ENCODE measurements around the gene JAKMIP3. TPM values are rescaled to one million over a fixed set of nuclear protein-coding genes. Genes with fewer than 3 reads are reported as not detected.

Gene JAKMIP3
- total and polyA plus RNA-seq, 10 of the 15 experiments (the other 5 are each of a cell fraction or from before 2014, with no cell fraction given) = 0.01 TPM; not detected in 7

- no peaks in the 10 kb centered on the region for H4K20me1 ChIP-seq (ENCODE audit: control insufficient read depth, insufficient read depth)
- H3K9ac ChIP-seq (ENCODE audit: control insufficient read depth, insufficient read depth, low read length) = no peak overlapping the region
- ChIA-PET CTCF (no interaction called here), RAD21 (ENCODE audit: unreplicated experiment) (no interaction called here), POLR2A (no interaction called here), SMC1A (ENCODE audit: uncharacterized antibody, unreplicated experiment) (no interaction called here)
- no peak overlapping the region for H3K4me3 ChIP-seq
- ATAC-seq (no peak), DNase-seq (ENCODE audit: low read depth, low spot score) (no peak), FAIRE-seq (no peak)
- H3K27me3 ChIP-seq (replicated peaks in 1 of 2; ENCODE audit: control insufficient read depth in 2 of 2, insufficient read depth in 2 of 2, low read length in 1 of 2) = no peaks in the 10 kb centered on the region
- H3K36me3 ChIP-seq (ENCODE audit: control insufficient read depth in 2 of 2, insufficient read depth in 2 of 2, low read length in 1 of 2) = no peaks in the 10 kb centered on the region
- H3K27ac ChIP-seq (ENCODE audit: control insufficient read depth, insufficient read depth) = no peak overlapping the region
- WGBS (ENCODE audit: insufficient coverage, insufficient replicate concordance, low lambda C conversion rate, missing lambda C conversion rate) = 55% methylated on average over 27 of the region's 27 CpGs
- H3K4me2 ChIP-seq (ENCODE audit: control insufficient read depth, insufficient read depth) = no peak overlapping the region
- BruUV-seq (replicated peaks) = no TSS peak
- H3K4me1 ChIP-seq (ENCODE audit: control insufficient read depth, insufficient read depth, low read length) = no peaks in the 10 kb centered on the region
- H2AFZ ChIP-seq (ENCODE audit: control insufficient read depth, low read depth, low read length) = no peak overlapping the region
- in situ Hi-C loops (cut with MboI) = no loop called here
- H3K9me3 ChIP-seq (replicated peaks; ENCODE audit: control insufficient read depth, insufficient read depth, low read length) = no peaks in the 10 kb centered on the region
- intact Hi-C loops (cut with micrococcal nuclease; ENCODE audit: unreplicated experiment) = no loop called here
- no peaks in the 10 kb centered on the region for H3K79me2 ChIP-seq (ENCODE audit: control insufficient read depth, insufficient read depth, low read length)
- TF ChIP-seq, protein P1, sequence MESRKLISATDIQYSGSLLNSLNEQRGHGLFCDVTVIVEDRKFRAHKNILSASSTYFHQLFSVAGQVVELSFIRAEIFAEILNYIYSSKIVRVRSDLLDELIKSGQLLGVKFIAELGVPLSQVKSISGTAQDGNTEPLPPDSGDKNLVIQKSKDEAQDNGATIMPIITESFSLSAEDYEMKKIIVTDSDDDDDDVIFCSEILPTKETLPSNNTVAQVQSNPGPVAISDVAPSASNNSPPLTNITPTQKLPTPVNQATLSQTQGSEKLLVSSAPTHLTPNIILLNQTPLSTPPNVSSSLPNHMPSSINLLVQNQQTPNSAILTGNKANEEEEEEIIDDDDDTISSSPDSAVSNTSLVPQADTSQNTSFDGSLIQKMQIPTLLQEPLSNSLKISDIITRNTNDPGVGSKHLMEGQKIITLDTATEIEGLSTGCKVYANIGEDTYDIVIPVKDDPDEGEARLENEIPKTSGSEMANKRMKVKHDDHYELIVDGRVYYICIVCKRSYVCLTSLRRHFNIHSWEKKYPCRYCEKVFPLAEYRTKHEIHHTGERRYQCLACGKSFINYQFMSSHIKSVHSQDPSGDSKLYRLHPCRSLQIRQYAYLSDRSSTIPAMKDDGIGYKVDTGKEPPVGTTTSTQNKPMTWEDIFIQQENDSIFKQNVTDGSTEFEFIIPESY (IDR thresholded peaks at IDR 0.05) = no peak
- no peak for TF ChIP-seq PAX8 (IDR thresholded peaks at IDR 0.05)
- TF ChIP-seq MXI1 (IDR thresholded peaks at IDR 0.05; ENCODE audit: low read depth, low read length) = no peak
- TF ChIP-seq PKNOX1 (IDR thresholded peaks at IDR 0.05) = no peak
- no peak for TF ChIP-seq POLR2AphosphoS5 (IDR thresholded peaks at IDR 0.05; ENCODE audit: low read length)
- no peak for TF ChIP-seq CTCF (IDR thresholded peaks at IDR 0.05 in 2 of 3, conservative IDR thresholded peaks at IDR 0.05 in 1 of 3; ENCODE audit: control insufficient read depth in 2 of 3, extremely low read depth in 1 of 3, insufficient read depth in 1 of 3, low read depth in 3 of 3, low read length in 3 of 3)
- TF ChIP-seq ETV6 (conservative IDR thresholded peaks at IDR 0.05 in 1 of 2, IDR thresholded peaks at IDR 0.05 in 1 of 2; ENCODE audit: borderline replicate concordance in 1 of 2, low read depth in 1 of 2) = no peak
- TF ChIP-seq IRF3 (IDR thresholded peaks at IDR 0.05) = no peak
- TF ChIP-seq ZSCAN29 (IDR thresholded peaks at IDR 0.05) = no peak
- no peak for TF ChIP-seq NBN (IDR thresholded peaks at IDR 0.05)
- TF ChIP-seq, protein P2, sequence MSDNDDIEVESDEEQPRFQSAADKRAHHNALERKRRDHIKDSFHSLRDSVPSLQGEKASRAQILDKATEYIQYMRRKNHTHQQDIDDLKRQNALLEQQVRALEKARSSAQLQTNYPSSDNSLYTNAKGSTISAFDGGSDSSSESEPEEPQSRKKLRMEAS (IDR thresholded peaks at IDR 0.05; ENCODE audit: low read depth, low read length) = no peak
- TF ChIP-seq, protein P3, sequence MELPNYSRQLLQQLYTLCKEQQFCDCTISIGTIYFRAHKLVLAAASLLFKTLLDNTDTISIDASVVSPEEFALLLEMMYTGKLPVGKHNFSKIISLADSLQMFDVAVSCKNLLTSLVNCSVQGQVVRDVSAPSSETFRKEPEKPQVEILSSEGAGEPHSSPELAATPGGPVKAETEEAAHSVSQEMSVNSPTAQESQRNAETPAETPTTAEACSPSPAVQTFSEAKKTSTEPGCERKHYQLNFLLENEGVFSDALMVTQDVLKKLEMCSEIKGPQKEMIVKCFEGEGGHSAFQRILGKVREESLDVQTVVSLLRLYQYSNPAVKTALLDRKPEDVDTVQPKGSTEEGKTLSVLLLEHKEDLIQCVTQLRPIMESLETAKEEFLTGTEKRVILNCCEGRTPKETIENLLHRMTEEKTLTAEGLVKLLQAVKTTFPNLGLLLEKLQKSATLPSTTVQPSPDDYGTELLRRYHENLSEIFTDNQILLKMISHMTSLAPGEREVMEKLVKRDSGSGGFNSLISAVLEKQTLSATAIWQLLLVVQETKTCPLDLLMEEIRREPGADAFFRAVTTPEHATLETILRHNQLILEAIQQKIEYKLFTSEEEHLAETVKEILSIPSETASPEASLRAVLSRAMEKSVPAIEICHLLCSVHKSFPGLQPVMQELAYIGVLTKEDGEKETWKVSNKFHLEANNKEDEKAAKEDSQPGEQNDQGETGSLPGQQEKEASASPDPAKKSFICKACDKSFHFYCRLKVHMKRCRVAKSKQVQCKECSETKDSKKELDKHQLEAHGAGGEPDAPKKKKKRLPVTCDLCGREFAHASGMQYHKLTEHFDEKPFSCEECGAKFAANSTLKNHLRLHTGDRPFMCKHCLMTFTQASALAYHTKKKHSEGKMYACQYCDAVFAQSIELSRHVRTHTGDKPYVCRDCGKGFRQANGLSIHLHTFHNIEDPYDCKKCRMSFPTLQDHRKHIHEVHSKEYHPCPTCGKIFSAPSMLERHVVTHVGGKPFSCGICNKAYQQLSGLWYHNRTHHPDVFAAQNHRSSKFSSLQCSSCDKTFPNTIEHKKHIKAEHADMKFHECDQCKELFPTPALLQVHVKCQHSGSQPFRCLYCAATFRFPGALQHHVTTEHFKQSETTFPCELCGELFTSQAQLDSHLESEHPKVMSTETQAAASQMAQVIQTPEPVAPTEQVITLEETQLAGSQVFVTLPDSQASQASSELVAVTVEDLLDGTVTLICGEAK (IDR thresholded peaks at IDR 0.05; ENCODE audit: borderline replicate concordance) = no peak
Observed at GRCh38 chr10:132104471-132105301, 38.9 kb downstream of the JAKMIP3 start.

All from GM12878 (cell line).